Measurements from ENCODE around the gene SLC35E1.
A peak's percentile ranks its signal among the peaks of the same experiment; 100 is the strongest.
"Not testable (repeated sequence)": the region's sequence is repeated elsewhere in the genome, so short reads cannot be mapped to it uniquely, and the experiment has no call there.

The SLC35E1 gene

DNA sequence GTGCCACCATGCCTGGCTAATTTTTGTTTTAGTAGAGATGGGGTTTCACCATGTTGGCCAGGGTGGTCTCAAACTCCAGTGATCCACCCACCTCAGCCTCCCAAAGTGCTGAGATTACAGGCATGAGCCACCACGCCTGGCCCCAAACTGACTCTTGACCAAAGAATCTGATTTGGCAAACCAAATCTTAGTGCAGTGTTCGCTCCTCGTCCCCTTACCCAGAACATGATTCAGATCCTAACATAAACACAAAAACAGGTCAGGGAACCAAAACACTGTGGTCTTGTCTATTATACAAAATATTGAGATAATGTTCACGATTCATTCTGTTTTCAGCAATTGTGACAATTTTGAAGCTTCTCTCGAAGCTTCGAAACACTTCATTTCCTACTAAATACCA, 20.3 kb downstream of the SLC35E1 start:
- DNase-seq (ENCODE audit: low spot score); FAIRE-seq: not testable (repeated sequence)

DNA sequence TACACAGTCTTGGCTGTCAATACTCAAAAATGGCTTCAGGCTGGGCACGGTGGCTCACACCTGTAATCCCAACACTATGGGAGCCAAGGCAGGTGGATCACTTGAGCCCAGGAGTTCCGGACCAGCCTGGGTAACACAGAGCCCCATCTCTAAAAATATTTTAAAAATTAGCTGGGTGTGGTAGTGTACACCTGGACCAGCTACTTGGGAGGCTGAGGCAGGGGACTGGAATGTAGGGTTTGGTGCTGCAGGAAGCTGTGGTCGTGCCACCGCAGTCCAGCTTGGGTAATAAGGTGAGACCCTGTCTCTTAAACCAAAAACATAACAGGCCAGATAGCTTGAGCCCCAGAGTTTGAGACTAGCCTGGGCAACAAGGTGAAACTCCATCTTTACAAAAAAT, 23.3 kb downstream of the SLC35E1 start:
- FAIRE-seq = no peak
- no peak for DNase-seq (ENCODE audit: low spot score)

DNA sequence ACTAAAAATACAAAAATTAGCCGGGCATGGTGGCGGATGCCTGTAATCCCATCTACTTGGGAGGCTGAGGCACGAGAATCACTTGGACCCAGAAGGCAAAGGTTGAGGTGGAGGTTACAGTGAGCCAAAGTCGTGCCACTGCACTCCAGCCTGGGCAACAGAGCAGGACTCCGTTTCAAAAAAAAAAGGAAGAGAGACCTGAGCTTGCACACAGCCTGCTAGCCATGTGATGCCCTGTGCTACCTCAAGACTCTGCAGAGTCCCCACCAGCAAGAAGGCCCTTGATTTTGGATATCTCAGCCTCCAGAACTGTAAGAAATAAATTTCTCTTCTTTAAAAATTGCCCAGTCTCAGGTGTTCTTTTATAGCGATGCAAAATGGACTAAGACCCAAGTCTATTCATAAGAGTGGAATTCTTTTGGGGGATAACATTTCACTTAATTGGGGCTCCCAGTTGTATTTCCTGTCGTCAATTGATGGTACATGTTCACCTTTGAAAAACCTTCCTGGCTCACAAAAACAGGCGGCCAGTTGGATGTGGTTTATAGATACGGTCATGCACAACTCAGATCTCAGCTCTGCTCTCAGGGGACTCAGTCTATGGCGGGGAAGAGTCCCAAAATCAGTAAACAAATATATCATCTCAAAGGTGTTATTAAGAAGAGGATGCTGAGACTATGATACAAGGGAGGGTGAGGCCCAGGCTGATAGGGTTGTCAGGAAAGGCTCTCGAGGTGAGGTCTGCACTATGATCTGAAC, 27.6 kb downstream of the SLC35E1 start:
- FAIRE-seq = no peak
- DNase-seq (ENCODE audit: low spot score) = no peak

DNA sequence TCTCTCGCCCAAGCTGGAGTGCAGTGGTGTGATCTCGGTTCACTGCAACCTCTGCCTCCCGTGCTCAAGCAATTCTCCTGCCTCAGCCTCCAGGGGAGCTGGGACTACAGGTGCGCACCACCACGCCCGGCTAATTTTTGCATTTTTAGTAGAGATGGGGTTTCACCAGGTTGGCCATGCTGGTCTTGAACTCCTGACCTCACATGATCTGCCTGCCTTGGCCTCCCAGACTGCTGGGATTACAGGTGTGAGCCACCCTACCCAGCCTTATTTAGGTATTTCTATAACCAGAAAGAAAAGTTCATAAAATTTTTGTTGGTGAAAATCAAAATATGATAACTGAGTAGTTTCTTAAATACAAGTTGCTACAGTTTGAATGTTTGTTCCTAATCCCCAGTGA, 28.5 kb downstream of the SLC35E1 start:
- FAIRE-seq; DNase-seq (ENCODE audit: low spot score): not testable (repeated sequence)

GRCh38 chr19:16542910-16543472, 29.2 kb downstream of the SLC35E1 start:
- DNase-seq (ENCODE audit: low spot score) (no peak), FAIRE-seq (no peak)

DNA sequence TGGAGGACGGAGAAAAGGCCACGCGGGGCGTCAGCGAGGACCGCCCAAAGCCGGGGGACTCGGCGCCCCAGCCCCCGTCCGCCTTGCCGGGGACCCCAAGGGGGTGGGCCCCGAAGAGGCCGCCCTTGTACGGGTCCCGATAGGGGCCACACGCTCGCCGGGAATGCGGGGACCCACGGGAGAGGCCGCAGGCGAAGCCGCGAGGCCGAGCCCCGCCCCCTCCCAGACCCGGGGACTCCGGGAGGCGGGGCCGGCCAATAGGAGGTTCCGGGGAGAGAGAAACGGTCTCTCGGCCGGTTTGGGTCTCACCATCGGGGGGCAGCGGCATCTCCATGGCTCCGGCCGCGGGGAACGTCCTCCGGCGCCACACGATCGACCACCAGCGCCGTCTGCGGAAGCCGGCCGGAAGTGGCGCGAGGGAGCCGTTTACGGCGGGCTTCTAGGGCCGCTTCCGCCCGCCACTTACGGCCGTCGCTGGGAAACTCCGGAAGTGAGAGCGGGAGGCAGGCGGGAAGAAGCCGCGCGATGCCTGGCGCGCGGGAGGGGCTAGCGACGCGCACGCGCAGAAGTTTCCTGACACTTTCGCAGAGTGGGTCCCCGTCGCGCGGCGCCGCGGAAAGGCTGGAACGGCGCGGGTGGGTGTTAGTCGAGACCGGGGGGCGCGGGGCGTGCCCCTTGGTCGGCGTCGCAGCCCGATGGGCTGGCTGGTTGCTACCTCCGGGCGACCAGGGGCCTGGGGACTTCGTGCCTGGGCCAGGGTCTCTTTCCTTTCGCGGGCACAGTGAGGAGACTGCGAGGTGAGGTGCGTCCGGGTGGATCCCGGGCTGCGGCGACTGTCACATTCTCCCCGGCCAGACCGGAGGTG, 29.9 kb downstream of the SLC35E1 start, which contains the start of gene CHERP:
Gene CHERP (minus strand): TSS at position 393 of the 865 bp plus-strand sequence. CDS start 59 bp downstream, at position 334.
- DNase-seq (ENCODE audit: low spot score) (peak; percentile 67), FAIRE-seq (no peak)

DNA sequence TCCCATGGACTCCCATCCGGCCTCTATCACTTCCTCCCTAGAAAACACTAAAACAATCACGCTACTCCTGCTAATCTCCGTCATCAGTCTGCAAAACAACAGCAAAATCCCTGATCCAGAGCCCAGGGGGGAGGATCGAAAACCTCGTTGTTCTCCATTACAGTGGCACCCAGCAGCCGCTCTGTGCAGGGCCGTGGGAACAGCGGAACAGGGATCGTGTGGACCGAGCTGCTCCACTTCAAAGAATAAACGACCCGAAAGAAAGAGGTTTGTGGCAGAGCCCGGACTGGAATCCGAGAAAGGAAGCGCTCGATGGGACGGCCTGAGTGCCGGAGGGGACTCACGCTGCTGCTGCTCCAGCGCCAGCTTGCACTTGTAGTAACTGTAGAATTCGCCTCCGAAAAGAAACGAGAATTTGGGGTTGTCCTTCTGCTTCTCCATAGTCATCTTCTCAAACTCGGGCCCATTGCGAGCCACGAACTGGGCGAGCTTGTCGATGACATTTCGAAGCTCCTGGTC, 30.6 kb downstream of the SLC35E1 start:
- DNase-seq (ENCODE audit: low spot score) = no peak
- no peak for FAIRE-seq

DNA sequence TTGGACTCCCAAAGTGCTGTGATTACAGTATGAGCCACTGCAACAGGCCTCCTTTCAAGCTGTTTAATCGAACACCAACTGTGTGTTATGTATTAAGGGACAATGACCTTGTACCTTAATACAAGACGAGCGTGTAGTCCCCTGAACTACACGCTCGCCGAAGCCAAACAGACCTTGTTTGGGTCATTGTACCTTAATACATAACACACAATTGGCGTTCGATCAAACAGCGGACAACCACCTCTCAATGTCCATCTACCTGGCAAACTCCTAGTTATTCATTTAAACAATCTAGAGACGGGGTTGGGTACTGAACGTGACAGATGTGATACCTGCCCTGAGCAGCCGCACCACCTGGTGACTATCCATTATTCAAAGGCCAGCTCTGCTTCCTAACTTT, 31.3 kb downstream of the SLC35E1 start:
- FAIRE-seq (no peak), DNase-seq (ENCODE audit: low spot score) (no peak)

GRCh38 chr19:16537111-16537510, 35.1 kb downstream of the SLC35E1 start:
- DNase-seq (ENCODE audit: low spot score) = no peak
- FAIRE-seq = no peak

DNA sequence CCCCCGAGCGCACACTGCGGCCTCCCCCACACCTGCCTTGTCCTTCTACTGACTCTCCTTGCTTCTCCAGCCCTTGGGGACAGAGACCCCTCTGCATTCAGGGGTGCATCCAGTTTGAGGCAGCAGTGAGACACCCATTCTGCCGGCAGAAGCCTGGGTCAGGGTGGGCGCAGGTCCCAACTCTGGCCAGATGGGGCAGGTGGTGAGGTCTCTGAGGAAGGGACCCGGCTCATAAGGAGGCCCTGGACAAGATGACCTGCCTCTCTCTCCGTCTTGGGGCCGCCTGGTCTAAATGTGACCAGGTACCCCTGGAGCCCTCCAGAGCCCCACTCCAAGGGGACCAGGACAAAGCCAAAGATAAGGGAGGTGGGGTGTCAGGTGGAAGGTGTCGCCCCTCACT, 36.1 kb downstream of the SLC35E1 start:
- DNase-seq (ENCODE audit: low spot score) (no peak), FAIRE-seq (no peak)

DNA sequence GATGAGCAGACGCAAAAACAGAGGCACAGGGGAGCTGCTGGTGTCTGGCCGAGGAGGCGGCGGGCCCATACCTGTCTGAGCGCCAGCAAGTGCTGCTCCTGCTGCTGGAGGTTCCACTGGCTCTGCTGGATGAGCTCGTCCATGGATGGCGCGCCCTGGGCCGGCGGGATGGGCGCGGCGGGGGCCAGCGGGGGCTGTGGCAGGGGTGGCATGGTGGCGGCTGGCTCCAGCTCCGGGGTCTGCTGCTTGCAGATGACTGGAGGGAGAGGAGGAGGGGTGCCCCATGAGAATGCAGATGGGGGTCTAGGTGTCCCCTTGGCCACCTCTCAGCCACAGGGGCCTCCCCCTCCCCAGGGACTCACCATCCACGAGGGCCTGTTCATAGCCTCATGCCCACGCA, 36.8 kb downstream of the SLC35E1 start:
- FAIRE-seq = no peak
- DNase-seq (ENCODE audit: low spot score) = no peak

- no peak for DNase-seq (ENCODE audit: low spot score)
- no peak for FAIRE-seq
These were observed 39.6 kb downstream of the SLC35E1 start for GRCh38 chr19:16532440-16533234.

GRCh38 chr19:16531380-16531669, 40.9 kb downstream of the SLC35E1 start:
- no peak for FAIRE-seq
- DNase-seq (ENCODE audit: low spot score) = no peak

GRCh38 chr19:16530540-16531379, 41.5 kb downstream of the SLC35E1 start:
- no peak for FAIRE-seq
- no peak for DNase-seq (ENCODE audit: low spot score)

DNA sequence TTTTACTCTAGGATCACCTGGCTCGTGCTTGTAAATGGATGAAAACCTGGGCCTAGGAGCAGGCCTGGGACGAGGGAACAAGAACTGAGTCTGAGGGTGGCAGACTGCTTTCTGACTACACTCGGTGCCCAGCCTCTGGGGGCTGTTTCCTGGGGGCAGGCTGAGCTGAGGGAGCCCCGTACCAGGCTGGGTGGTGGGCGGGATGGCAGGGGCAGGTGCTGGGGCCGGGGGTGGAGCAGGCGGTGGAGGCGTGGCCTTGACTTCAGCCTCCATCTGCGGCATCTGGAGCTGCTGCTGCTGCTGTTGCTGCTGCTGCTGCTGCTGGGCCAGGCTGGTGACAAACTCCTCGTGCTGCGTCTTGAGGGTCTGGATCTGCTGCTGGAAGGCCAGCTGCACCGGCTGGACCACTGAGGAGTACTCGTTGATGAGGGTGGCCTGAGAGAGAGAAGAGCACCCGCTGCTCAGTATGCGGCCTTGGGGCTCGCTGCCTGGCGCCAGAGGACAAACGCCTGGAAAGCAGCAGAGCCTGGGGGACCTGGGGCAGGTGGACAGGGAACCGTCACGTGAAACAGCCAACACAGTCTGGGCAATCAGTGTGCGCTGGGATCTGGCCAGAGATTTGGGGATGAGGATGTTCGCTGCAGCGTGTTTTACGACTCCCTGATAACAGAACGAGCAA, 42.6 kb downstream of the SLC35E1 start:
- no peak for DNase-seq (ENCODE audit: low spot score)
- no peak for FAIRE-seq

DNA sequence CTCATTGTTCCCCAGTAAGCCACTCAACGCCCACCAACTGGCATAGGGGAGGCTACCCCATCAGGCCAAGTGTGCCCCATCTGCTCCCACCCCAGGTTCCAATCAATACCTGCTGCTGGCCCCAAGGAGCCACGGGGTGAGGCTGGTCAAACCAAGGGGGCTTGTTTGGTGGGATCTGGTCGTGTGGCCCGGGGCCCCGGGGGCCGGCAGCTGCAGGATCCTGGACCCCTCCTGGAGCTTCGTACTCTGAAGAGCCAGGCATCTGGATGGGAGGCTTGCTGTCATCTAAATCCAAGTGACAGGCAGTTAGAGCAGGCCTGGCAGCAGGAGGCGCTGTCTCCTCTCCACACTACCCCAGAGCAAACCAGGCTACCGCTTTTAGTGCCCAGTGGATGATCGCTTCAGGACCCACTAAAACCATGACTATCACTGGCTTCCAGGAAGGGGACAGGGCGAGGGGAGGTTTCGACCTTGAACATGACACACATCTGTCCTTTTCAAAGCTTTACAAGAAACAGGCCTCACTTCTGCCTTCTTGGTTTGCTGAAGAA, 44.2 kb downstream of the SLC35E1 start:
- FAIRE-seq (no peak), DNase-seq (ENCODE audit: low spot score) (no peak)

DNA sequence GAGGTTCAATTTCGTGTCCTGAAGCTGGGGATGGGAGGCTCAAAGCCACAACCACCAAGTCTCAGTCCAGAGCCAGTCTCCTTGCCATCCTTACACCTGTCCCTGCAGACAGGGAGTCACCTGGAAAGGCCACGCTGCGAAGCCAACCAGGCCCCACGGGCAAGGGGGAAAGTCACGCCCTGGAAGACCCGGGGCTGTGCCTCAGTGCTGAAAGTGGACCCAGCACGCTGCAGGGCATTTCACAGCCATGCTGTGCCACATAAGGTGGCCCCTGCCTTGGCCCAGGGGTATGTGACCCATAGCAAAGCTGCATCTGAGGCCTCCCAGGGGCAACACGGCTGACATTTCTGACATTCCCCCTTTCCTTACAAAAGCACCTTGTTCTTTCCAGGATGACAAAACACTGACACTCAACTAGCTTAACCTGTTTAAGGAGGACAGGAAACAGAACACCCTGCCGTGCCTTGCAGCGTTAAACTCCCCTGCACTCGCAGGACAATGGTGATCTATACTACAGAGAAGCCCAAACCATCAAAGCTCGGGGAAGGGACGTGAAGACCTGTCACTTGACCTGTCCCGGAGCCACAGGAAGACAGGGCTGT, 44.8 kb downstream of the SLC35E1 start:
- DNase-seq (ENCODE audit: low spot score) = no peak
- FAIRE-seq = no peak

DNA sequence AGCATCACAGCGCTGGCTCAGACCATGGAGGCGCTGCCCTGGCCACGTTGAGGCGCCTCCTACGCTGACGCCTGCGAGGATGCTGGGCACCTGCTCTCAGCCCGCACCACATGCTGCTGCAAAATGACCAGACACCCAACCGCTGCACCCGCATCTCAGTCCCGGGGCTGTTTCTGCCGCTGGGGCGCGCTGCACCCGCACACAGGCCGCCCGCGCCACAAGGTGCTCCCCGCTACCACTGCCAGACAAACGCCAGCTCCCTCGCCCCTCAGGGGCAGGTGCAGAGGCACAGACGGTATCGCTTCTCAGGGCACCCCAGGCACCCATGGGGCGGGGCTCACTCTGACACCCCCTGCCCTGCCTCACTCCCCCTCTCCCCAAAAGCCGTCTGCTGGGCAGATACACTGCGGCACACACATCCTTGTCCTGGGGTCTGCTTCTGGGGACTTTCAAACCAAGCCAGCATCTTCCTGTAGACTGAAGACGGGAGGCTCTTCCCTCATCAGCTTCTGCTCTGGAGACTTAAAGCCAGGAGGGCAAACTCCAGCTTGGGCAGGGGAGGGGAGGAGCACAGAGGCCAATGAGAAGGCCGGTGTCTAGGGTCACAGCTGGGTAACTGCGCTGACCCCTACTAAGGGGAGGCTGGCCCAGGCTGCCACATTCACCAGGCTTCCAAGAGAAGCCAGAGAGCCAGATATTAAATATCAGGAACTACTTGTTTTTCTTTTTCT, 46.3 kb downstream of the SLC35E1 start:
- DNase-seq (ENCODE audit: low spot score) (no peak), FAIRE-seq (no peak)

Data from RCC 7860 (cell line).